Activated CD4-positive, alpha-beta T cell treated with anti-CD3 and anti-CD28 coated beads, Interleukin-2, amount 50 U/mL, for 1 hour (primary cell): ENCODE data around the gene RARG.
"Not testable (repeated sequence)": the region's sequence is repeated elsewhere in the genome, so short reads cannot be mapped to it uniquely, and the experiment has no call there.

Source experiments
- DNase-seq: peaks from one replicate; pipeline ENCODE4 v3.0.0-alpha.2; 2020

The RARG gene

GRCh38 chr12:53163008-53163407 lies 69.0 kb downstream of the RARG start:
- not testable (repeated sequence) for DNase-seq

- DNase-seq = no peak
Measured at GRCh38 chr12:53161119-53161911, 70.7 kb downstream of the RARG start.

GRCh38 chr12:53160673-53161072 lies 71.3 kb downstream of the RARG start:
- DNase-seq = no peak
